GM12875 (cell line): ENCODE measurements around the gene ARVCF.

Source experiments
- H3K4me3 ChIP-seq: one replicate; pipeline ENCODE4 v1.5.1; 2011; ENCODE audit warnings: low read depth, low read length, control low read depth
- CTCF ChIP-seq: IDR thresholded peaks from 2 replicates; pipeline ENCODE4 v1.5.1; 2011; ENCODE audit warnings: low read depth, mild to moderate bottlenecking, control low read depth, inconsistent platforms, low read length, moderate library complexity, borderline replicate concordance; ENCODE audit not compliant: insufficient read depth

The ARVCF gene

GRCh38 chr22:19981171-19981960, 35.3 kb downstream of the ARVCF start:
- no peak overlapping the region for H3K4me3 ChIP-seq
- no peak for TF ChIP-seq CTCF

- H3K4me3 ChIP-seq: no peak overlapping the region
- no peak for TF ChIP-seq CTCF
Measured at GRCh38 chr22:19980766-19981165, 35.9 kb downstream of the ARVCF start.

- TF ChIP-seq CTCF: no peak
- no peak overlapping the region for H3K4me3 ChIP-seq
Measured at GRCh38 chr22:19979712-19980493, 36.7 kb downstream of the ARVCF start.

GRCh38 chr22:19978748-19979147, 37.9 kb downstream of the ARVCF start:
- H3K4me3 ChIP-seq: no peak overlapping the region
- no peak for TF ChIP-seq CTCF

GRCh38 chr22:19977296-19978243, 39.1 kb downstream of the ARVCF start:
- H3K4me3 ChIP-seq: no peak overlapping the region
- no peak for TF ChIP-seq CTCF

GRCh38 chr22:19976671-19977070, 40.0 kb downstream of the ARVCF start:
- no peak for TF ChIP-seq CTCF
- no peak overlapping the region for H3K4me3 ChIP-seq
